Natural killer cell treated with Interleukin-12 subunit alpha and Interleukin-12 subunit beta and Interleukin-15 and Interleukin-18, amount 100 ng/mL, for 72 hours (primary cell): ENCODE measurements around the gene BICD1. TPM values are rescaled to one million over a fixed set of nuclear protein-coding genes. Genes with fewer than 3 reads are reported as not detected.

Source experiments
- ATAC-seq, 2 donors: fragments of 150-1000 bp; cut with Tn5 transposase in 1 of 2; sonication (Bioruptor Pico), chemical (Tn5 transposase) in 1 of 2; 2 replicates each; pipeline ENCODE4 v1.10.0; 2021
- DNase-seq: peaks from one replicate; pipeline ENCODE4 v3.0.0; 2022; ENCODE audit warnings: low spot score
- H3K27ac Mint-ChIP-seq, 2 donors: 1 replicate in 1 of 2; 2 replicates in 1 of 2; pipeline ENCODE4 v1.8.0; 2022; ENCODE audit warnings: mixed read lengths in 2 of 2, mild to moderate bottlenecking in 1 of 2, moderate library complexity in 1 of 2
- H3K27me3 Mint-ChIP-seq, 2 donors: 1 replicate in 1 of 2; 2 replicates in 1 of 2; pipeline ENCODE4 v1.8.0; 2022; ENCODE audit warnings: mixed read lengths in 2 of 2
- H3K36me3 Mint-ChIP-seq: one replicate; pipeline ENCODE4 v1.8.0; 2022; ENCODE audit warnings: mixed read lengths
- H3K4me1 Mint-ChIP-seq, 2 donors: 1 replicate in 1 of 2; 2 replicates in 1 of 2; pipeline ENCODE4 v1.8.0; 2022; ENCODE audit warnings: low read depth in 2 of 2, mixed read lengths in 2 of 2, mild to moderate bottlenecking in 1 of 2
- H3K4me3 Mint-ChIP-seq: one replicate; pipeline ENCODE4 v1.8.0; 2022; ENCODE audit warnings: mixed read lengths
- H3K9me3 Mint-ChIP-seq: 2 replicates; pipeline ENCODE4 v1.8.0; 2022; ENCODE audit warnings: mixed read lengths
- total RNA-seq, 2 donors: library from RNA; stranded (reverse); gene quantifications; one replicate each; pipeline ENCODE4 v1.2.3, GENCODE V29; 2022

Gene BICD1
- total RNA-seq, 2 donors from 2014 or later = 16.6 to 34.4 TPM

DNA sequence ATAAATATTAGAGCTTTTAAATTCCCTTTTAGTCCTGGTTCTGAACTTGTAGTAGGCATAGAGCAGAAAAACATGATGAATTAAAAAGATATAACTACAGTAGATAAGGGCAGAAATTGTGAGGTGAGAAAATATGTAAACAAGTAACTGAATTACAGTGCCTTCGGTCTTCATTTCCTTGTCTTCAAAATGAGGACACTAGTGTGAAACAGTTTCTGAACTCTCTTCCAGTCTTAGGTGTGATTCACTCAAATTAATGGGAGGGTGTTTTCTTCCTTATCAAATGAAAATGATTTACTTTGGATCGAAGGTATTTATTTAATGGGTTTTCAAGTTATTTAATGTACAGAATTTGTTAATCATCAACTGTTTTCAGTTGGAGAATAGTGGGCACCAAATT, 294.2 kb downstream of the BICD1 start:
- no peaks in the 10 kb centered on the region for H3K9me3 Mint-ChIP-seq
- DNase-seq = no peak
- H3K4me1 Mint-ChIP-seq = peaks cover 0 to 3% of the 10 kb centered on the region in 2 donors
- H3K27me3 Mint-ChIP-seq = peaks cover 20 to 33% of the 10 kb centered on the region in 2 donors
- peak overlapping the region; percentile 39 for H3K4me3 Mint-ChIP-seq
- H3K36me3 Mint-ChIP-seq = no peaks in the 10 kb centered on the region
- no peak for ATAC-seq
- H3K27ac Mint-ChIP-seq = no peak overlapping the region

GRCh38 chr12:32402170-32402569, 295.5 kb downstream of the BICD1 start:
- Mint-ChIP-seq H3K36me3 (no peaks in the 10 kb centered on the region), H3K27me3 (peaks cover 20 to 33% of the 10 kb centered on the region in 2 donors), H3K4me1 (peaks cover 0 to 3% of the 10 kb centered on the region in 2 donors), H3K27ac (no peak overlapping the region), H3K9me3 (no peaks in the 10 kb centered on the region), H3K4me3 (no peak overlapping the region)
- ATAC-seq = no peak
- DNase-seq = no peak

GRCh38 chr12:32402946-32403345, 296.3 kb downstream of the BICD1 start:
- no peak overlapping the region for H3K27ac Mint-ChIP-seq
- H3K27me3 Mint-ChIP-seq = peaks cover 20 to 33% of the 10 kb centered on the region in 2 donors
- H3K36me3 Mint-ChIP-seq = no peaks in the 10 kb centered on the region
- no peaks in the 10 kb centered on the region for H3K9me3 Mint-ChIP-seq
- no peak overlapping the region for H3K4me3 Mint-ChIP-seq
- ATAC-seq (no peak), DNase-seq (no peak)
- H3K4me1 Mint-ChIP-seq = peaks cover 0 to 3% of the 10 kb centered on the region in 2 donors

DNA sequence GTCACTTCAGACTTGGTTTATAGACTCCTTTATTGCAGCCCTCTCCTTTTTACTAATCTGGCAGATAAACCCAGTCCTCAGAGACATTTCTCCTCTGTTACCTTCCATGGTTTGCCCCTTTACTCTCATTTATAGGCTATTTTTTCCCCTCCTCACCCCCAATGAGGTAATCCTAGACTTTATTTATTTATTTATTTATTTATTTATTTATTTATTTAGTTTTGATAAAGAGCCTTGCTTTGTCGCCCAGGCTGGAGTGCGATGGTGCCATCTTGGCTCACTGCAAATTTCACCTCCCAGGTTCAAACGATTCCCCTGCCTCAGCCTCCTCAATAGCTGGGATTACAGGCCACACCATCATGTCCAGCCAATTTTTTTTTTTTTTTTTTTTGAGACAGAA, 301.1 kb downstream of the BICD1 start:
- no peak for ATAC-seq
- no peaks in the 10 kb centered on the region for H3K4me1 Mint-ChIP-seq
- peaks cover 15 to 24% of the 10 kb centered on the region in 2 donors for H3K27me3 Mint-ChIP-seq
- no peak for DNase-seq
- H3K9me3 Mint-ChIP-seq = no peaks in the 10 kb centered on the region
- H3K4me3 Mint-ChIP-seq = no peak overlapping the region
- H3K27ac Mint-ChIP-seq = no peak overlapping the region
- H3K36me3 Mint-ChIP-seq = no peaks in the 10 kb centered on the region

GRCh38 chr12:32413412-32413811, 306.8 kb downstream of the BICD1 start:
- peaks cover 13 to 28% of the 10 kb centered on the region in 2 donors for H3K27me3 Mint-ChIP-seq
- no peaks in the 10 kb centered on the region for H3K4me1 Mint-ChIP-seq
- H3K4me3 Mint-ChIP-seq = no peak overlapping the region
- no peak for ATAC-seq
- no peak overlapping the region for H3K27ac Mint-ChIP-seq
- no peaks in the 10 kb centered on the region for H3K36me3 Mint-ChIP-seq
- no peak for DNase-seq
- no peaks in the 10 kb centered on the region for H3K9me3 Mint-ChIP-seq

DNA sequence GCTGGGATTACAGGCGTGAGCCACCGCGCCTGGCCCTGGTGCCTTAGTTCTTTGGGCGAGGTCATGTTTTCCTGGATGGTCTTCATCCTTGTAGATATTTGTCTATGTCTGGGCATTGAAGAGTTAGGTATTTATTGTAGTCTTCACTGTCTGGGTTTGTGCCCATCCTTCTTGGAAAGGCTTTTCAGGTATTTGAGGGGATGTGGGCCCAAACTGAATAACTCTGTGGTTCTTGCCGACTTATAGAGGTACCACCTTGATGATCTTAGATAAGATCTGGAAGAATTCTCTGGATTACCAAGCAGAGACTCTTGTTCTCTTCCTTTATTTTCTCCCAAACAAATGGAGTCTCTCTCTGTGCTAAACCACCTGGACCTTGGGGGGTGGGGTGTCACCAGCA, 311.6 kb downstream of the BICD1 start:
- ATAC-seq = no peak
- Mint-ChIP-seq H3K36me3 (no peaks in the 10 kb centered on the region), H3K27ac (no peak overlapping the region), H3K4me3 (no peak overlapping the region), H3K4me1 (no peaks in the 10 kb centered on the region), H3K27me3 (peaks cover 6 to 14% of the 10 kb centered on the region in 2 donors), H3K9me3 (no peaks in the 10 kb centered on the region)
- no peak for DNase-seq

- H3K4me1 Mint-ChIP-seq = no peaks in the 10 kb centered on the region
- DNase-seq (no peak), ATAC-seq (peak; percentile 24 to 43)
- no peak overlapping the region for H3K4me3 Mint-ChIP-seq
- H3K27ac Mint-ChIP-seq = no peak overlapping the region
- H3K27me3 Mint-ChIP-seq = peaks cover 6 to 14% of the 10 kb centered on the region in 2 donors
- H3K9me3 Mint-ChIP-seq = no peaks in the 10 kb centered on the region
- no peaks in the 10 kb centered on the region for H3K36me3 Mint-ChIP-seq
These were observed 312.4 kb downstream of the BICD1 start for GRCh38 chr12:32418903-32419519.

DNA sequence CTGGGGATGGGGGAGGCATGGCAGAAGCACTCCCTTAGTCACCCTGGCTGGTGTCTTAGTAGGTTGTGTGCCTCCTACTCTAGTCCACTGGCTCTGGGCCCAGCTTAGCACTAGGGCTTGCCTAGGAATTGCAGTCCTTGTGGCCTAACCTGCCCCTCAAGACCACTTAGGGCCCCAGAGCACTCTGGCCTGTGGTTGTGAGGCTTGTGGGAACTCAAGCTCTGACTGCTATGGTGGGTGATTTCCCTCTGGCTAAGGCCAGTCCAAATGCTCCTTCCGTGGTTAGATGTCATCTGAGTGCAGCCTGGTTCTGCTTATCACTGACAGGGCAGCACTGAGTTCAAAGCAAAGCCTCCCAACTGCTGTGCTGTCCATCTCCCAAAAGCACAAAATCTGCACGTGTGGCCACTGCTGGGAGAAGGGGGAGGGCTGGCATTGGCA, 312.9 kb downstream of the BICD1 start:
- Mint-ChIP-seq H3K27ac (no peak overlapping the region), H3K4me3 (no peak overlapping the region), H3K27me3 (peaks cover 9 to 14% of the 10 kb centered on the region in 2 donors), H3K4me1 (no peaks in the 10 kb centered on the region), H3K36me3 (no peaks in the 10 kb centered on the region), H3K9me3 (no peaks in the 10 kb centered on the region)
- ATAC-seq (peak; percentile 27 to 28), DNase-seq (no peak)

DNA sequence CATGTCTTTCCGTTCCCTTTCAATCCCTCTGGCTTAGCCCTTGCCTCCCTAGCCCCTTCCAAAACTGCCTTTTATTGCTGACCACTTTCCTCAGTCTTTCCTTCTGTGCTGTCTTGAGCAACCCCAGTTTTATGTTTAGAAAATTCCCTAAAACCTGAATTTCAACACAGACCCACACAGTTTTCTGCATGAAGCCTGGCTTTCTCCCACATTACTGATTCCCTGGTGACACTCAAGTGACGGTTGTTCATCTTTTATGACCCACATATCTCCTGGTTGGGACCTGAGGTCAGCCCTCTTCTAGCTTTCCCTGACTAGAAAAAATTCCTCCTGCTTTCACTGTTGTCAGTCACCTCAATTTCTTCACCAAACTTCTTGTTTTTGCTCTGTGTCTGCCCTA, 313.7 kb downstream of the BICD1 start:
- no peaks in the 10 kb centered on the region for H3K36me3 Mint-ChIP-seq
- peaks cover 7 to 20% of the 10 kb centered on the region in 2 donors for H3K27me3 Mint-ChIP-seq
- H3K27ac Mint-ChIP-seq = no peak overlapping the region
- H3K4me3 Mint-ChIP-seq = no peak overlapping the region
- ATAC-seq (no peak), DNase-seq (no peak)
- no peaks in the 10 kb centered on the region for H3K9me3 Mint-ChIP-seq
- no peaks in the 10 kb centered on the region for H3K4me1 Mint-ChIP-seq

DNA sequence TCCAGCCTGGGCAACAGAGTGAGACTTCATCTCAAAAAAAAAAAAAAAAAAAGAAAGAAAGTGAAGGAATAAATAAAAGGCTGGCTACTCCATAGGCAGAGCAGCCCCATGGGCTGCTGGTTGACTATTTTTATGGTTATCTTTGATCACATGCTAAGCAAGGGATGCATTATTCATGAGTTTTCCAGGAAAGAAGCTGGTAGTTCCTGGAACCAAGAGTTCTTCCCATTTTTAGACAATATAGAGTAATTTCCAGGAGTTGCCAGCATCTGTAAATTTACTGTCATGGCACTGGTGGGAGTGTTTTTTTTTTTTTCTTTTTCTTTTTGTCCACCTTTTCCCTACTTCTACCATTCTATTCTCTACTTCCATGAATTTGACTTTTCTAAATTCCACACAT, 316.9 kb downstream of the BICD1 start:
- ATAC-seq (no peak), DNase-seq (no peak)
- Mint-ChIP-seq H3K36me3 (peaks cover 18% of the 10 kb centered on the region), H3K4me3 (no peak overlapping the region), H3K9me3 (peaks cover 5% of the 10 kb centered on the region), H3K4me1 (no peaks in the 10 kb centered on the region), H3K27ac (no peak overlapping the region), H3K27me3 (peaks cover 18 to 28% of the 10 kb centered on the region in 2 donors)

DNA sequence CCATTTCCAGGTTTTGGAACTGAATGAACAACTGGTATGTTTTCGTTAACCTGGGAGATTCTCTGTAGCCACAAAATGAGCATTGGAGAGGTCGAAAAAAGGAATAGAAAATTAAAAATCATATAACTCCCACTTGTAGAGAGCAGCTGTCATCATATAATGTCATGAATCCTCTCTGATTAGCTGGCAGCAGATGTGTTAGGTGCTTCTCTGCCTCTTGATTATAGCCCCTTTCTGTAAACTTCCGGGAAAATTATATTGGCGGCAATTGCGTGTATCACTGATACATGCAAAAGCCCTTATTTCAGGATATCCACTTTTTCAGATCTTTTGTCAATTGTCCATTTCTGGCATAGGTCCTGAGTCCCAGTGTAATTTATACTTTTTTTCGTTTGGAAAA, 324.4 kb downstream of the BICD1 start:
- H3K36me3 Mint-ChIP-seq = peaks cover 23% of the 10 kb centered on the region
- no peaks in the 10 kb centered on the region for H3K4me1 Mint-ChIP-seq
- H3K27ac Mint-ChIP-seq = no peak overlapping the region
- peaks cover 14 to 27% of the 10 kb centered on the region in 2 donors for H3K27me3 Mint-ChIP-seq
- DNase-seq (no peak), ATAC-seq (no peak)
- no peak overlapping the region for H3K4me3 Mint-ChIP-seq
- H3K9me3 Mint-ChIP-seq = peaks cover 5% of the 10 kb centered on the region

Other genes with a start within 250 kb of the BICD1 start
- gene RESF1, start 147.4 kb upstream of the BICD1 start, total RNA-seq = 100 to 1,000 TPM in 1 of 2 donors, 10 to 100 TPM in 1; 71.7 to 107 TPM